ENCODE data around the gene SLC18A3. TPM values are rescaled to one million over a fixed set of nuclear protein-coding genes. Genes with fewer than 3 reads are reported as not detected.

The SLC18A3 gene
- total and polyA plus RNA-seq, 2 experiments from 2014 or later = 1.4 to 4.3 TPM

GRCh38 chr10:49595713-49596492 is 14.2 kb upstream of the SLC18A3 start:
- H2AFZ ChIP-seq = no peak overlapping the region
- H3K4me3 ChIP-seq = no peak overlapping the region
- no peaks in the 10 kb centered on the region for H3K9me3 ChIP-seq (ENCODE audit: low read depth)
- no peak overlapping the region for H3K4me2 ChIP-seq
- no peak for DNase-seq (ENCODE audit: low spot score)
- no peak overlapping the region for H3K27ac ChIP-seq
- H3K27me3 ChIP-seq = no peaks in the 10 kb centered on the region
- H4K20me1 ChIP-seq (ENCODE audit: insufficient read depth, poor library complexity, severe bottlenecking) = no peaks in the 10 kb centered on the region
- H3K9me2 ChIP-seq (replicated peaks; ENCODE audit: insufficient read depth) = no peaks in the 10 kb centered on the region
- no peak for TF ChIP-seq EZH2 (IDR thresholded peaks at IDR 0.05; ENCODE audit: borderline replicate concordance)
- TF ChIP-seq EZH2phosphoT487 (IDR thresholded peaks at IDR 0.05; ENCODE audit: low read depth, severe bottlenecking, unreplicated experiment) = no peak
- TF ChIP-seq CTCF (IDR thresholded peaks at IDR 0.05; ENCODE audit: poor library complexity) = no peak
- no peaks in the 10 kb centered on the region for H3K36me3 ChIP-seq (replicated peaks; ENCODE audit: insufficient read depth, low read depth)
- H3K4me1 ChIP-seq (ENCODE audit: insufficient read depth) = no peaks in the 10 kb centered on the region
- WGBS (ENCODE audit: low lambda C conversion rate, missing lambda C conversion rate) = 85% methylated on average over 13 of the region's 13 CpGs
- no peaks in the 10 kb centered on the region for H3K79me2 ChIP-seq

GRCh38 chr10:49596493-49596809 is 13.7 kb upstream of the SLC18A3 start:
- H3K36me3 ChIP-seq (replicated peaks; ENCODE audit: insufficient read depth, low read depth) = no peaks in the 10 kb centered on the region
- H3K4me1 ChIP-seq (ENCODE audit: insufficient read depth) = no peaks in the 10 kb centered on the region
- H3K9me3 ChIP-seq (ENCODE audit: low read depth) = no peaks in the 10 kb centered on the region
- no peaks in the 10 kb centered on the region for H3K79me2 ChIP-seq
- no peak overlapping the region for H2AFZ ChIP-seq
- no peak overlapping the region for H3K27ac ChIP-seq
- 50% methylated on average over 3 of the region's 3 CpGs for WGBS (ENCODE audit: low lambda C conversion rate, missing lambda C conversion rate)
- no peak overlapping the region for H3K4me3 ChIP-seq
- H3K9me2 ChIP-seq (replicated peaks; ENCODE audit: insufficient read depth) = no peaks in the 10 kb centered on the region
- no peak for DNase-seq (ENCODE audit: low spot score)
- H4K20me1 ChIP-seq (ENCODE audit: insufficient read depth, poor library complexity, severe bottlenecking) = no peaks in the 10 kb centered on the region
- no peak overlapping the region for H3K4me2 ChIP-seq
- H3K27me3 ChIP-seq = no peaks in the 10 kb centered on the region
- TF ChIP-seq EZH2 (IDR thresholded peaks at IDR 0.05; ENCODE audit: borderline replicate concordance) (no peak), CTCF (IDR thresholded peaks at IDR 0.05; ENCODE audit: poor library complexity) (no peak), EZH2phosphoT487 (IDR thresholded peaks at IDR 0.05; ENCODE audit: low read depth, severe bottlenecking, unreplicated experiment) (no peak)

- Histone ChIP-seq H3K27ac (no peak overlapping the region), H4K20me1 (ENCODE audit: insufficient read depth, poor library complexity, severe bottlenecking) (no peaks in the 10 kb centered on the region), H3K4me1 (ENCODE audit: insufficient read depth) (no peaks in the 10 kb centered on the region), H3K36me3 (replicated peaks; ENCODE audit: insufficient read depth, low read depth) (no peaks in the 10 kb centered on the region), H3K4me2 (no peak overlapping the region), H3K27me3 (no peaks in the 10 kb centered on the region), H3K9me3 (ENCODE audit: low read depth) (no peaks in the 10 kb centered on the region), H3K4me3 (no peak overlapping the region), H3K79me2 (no peaks in the 10 kb centered on the region), H3K9me2 (replicated peaks; ENCODE audit: insufficient read depth) (no peaks in the 10 kb centered on the region), H2AFZ (no peak overlapping the region)
- no peak for DNase-seq (ENCODE audit: low spot score)
- WGBS (ENCODE audit: low lambda C conversion rate, missing lambda C conversion rate) = 89% methylated on average over 3 of the region's 3 CpGs
- TF ChIP-seq EZH2 (IDR thresholded peaks at IDR 0.05; ENCODE audit: borderline replicate concordance) (no peak), CTCF (IDR thresholded peaks at IDR 0.05; ENCODE audit: poor library complexity) (no peak), EZH2phosphoT487 (IDR thresholded peaks at IDR 0.05; ENCODE audit: low read depth, severe bottlenecking, unreplicated experiment) (no peak)
These were observed 13.3 kb upstream of the SLC18A3 start for GRCh38 chr10:49596836-49597235.
